H4 (cell line): Measurements from ENCODE around the gene NUP205. TPM values are rescaled to one million over a fixed set of nuclear protein-coding genes. Genes with fewer than 3 reads are reported as not detected.
A peak's percentile ranks its signal among the peaks of the same experiment; 100 is the strongest.

Experiments
- DNase-seq: peaks from one replicate; pipeline ENCODE4 v3.0.0-alpha.2; 2015; ENCODE audit warnings: low spot score
- total RNA-seq: library from RNA; depleted of rRNA; stranded (reverse); fragments of >200 nt; shearing (Covaris generic); gene quantifications from 2 replicates; pipeline ENCODE4 v1.2.3, GENCODE V29; 2014

The NUP205 gene
- total RNA-seq, 1 experiment from 2014 or later, result 113 TPM

DNA sequence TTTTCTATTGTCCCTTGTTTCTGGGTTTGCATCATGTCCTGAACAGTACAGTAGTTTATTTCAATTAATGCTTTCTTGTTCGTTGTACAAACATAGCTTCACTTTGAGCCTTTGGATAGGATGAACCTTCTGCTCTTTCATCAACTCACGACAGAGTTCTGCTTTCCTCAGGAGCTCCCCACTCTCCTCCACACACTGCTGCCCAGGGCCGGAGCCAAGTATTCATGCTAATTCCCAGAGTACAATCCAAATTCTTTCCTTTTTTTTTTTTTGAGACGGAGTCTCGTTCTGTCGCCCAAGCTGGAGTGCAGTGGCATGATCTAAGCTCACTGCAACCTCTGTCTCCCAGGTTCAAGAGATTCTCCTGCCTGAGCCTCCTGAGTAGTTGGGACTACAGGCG is 7.5 kb upstream of the NUP205 start:
- DNase-seq, result no peak

- no peak for DNase-seq
Observed at GRCh38 chr7:135552148-135552547, 5.6 kb upstream of the NUP205 start.

GRCh38 chr7:135553346-135553745 is 4.4 kb upstream of the NUP205 start:
- DNase-seq, result no peak

DNA sequence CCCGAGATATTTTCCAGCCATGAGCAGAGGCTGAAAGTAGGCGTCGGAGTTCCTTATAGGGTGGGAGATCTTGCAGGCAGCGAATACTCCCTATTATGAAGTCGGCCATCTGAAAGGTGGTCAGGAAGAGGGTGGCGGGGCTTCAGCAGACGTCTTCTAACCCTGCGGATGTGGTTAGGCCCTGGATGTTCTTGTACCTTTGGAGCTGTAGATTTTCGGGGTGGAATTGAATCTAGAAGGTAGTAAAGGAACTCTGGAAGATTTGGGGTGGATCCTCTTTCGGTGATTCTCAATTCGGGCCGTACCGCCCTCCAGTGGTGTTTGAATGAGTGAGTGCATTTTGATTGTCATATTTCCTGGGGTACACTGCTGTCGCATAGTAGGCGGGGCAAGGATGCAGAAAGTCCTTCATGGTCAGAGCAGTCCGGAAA is 635 bp downstream of the NUP205 start:
- peak; percentile 73 for DNase-seq

DNA sequence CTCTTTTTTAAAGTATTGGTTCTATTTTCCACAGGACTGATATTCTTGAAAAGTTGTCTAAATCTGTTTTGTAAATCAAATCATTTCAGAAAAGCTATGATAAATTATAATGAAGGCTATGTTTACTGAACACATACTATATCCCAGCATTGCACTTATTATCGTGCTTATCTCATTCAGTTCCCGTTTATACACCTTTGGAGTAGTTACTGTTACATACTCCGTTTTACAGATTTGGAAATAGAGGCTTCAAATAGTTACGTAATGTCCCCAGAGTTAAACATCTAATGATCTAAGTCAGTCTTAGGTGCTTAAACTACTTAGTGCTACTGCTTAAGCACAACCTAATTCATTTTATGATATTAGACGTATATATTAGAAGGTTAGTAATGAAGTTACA is 1.2 kb downstream of the NUP205 start:
- DNase-seq, result no peak

GRCh38 chr7:135560631-135561030 is 2.9 kb downstream of the NUP205 start:
- DNase-seq, result no peak

DNA sequence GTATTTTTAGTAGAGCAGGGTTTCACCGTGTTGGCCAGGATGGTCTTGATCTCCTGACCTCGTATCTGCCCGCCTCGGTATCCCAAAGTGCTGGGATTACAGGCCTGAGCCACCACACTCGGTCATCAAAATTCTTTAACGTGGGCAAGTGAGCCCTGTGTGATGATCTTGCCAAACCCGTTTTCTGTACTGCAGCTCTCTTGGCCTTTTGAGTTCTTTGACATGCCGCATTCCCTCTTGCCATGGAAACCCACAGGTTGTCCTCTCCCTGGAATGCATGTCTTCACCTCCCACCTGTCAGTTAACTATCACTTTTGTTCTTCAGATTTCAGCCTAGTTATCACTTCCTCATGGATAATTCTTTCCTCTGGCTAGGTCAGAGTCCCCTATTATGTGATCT is 5.0 kb downstream of the NUP205 start:
- no peak for DNase-seq

GRCh38 chr7:135571834-135572233 is 14.1 kb downstream of the NUP205 start:
- DNase-seq, result no peak

DNA sequence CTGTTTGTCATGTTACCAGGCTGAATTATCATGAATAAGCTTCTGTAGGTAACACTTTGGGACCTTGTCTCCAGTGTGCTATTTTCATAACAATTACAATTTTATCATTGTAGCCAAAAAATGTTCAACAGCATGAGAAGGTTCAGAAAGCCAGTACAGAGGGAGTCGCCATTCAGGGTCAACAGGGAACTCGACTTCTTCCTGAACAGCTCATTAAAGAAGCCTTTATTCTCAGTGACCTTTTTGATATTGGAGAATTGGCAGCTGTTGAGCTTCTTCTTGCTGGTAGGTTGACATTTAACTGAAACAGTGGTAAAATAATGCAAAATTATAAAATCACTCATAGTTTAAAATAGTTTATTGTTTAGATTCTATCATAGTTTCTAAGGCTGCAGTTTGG is 15.8 kb downstream of the NUP205 start:
- no peak for DNase-seq

- DNase-seq, result no peak
Observed at GRCh38 chr7:135575296-135575695, 17.6 kb downstream of the NUP205 start.

DNA sequence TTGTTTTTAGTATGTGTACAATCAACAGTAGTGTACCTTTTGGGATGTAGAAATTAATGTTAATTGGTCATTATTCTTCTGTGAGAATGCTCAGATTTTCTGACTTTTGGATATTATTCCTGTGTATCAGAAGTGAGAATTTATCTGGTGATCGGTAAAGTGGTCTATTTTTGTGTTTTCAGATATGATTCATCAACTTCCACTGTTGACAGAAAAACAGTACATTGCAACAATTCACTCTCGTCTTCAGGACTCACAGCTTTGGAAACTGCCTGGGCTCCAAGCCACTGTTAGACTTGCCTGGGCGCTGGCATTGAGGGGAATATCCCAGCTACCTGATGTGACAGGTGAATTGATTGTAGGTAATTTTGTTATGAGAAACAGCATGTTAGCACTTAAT is 20.9 kb downstream of the NUP205 start:
- no peak for DNase-seq

- DNase-seq, result no peak
Observed at GRCh38 chr7:135584362-135585353, 26.9 kb downstream of the NUP205 start.

GRCh38 chr7:135597181-135597925 is 39.6 kb downstream of the NUP205 start:
- no peak for DNase-seq

GRCh38 chr7:135597926-135598305 is 40.2 kb downstream of the NUP205 start:
- no peak for DNase-seq

- no peak for DNase-seq
Observed at GRCh38 chr7:135599471-135599870, 41.8 kb downstream of the NUP205 start.

DNA sequence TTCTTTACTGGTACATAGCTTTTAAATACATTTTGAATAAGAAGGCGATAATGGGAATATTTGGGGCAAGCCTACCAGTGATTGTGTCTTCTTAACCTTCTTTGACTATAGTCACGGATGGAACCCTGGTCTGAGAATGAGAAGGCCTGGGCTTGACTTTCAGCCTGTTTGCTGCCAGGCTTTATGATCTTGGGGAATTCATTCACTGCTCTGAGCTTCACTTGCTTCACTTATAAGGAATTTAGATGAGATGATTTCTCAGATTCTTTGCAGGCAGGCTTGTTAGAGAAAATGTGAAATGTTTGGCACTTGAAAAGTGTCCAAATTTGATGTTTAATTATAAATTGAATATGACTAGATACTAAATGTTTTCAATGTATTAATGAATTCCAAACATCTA is 42.5 kb downstream of the NUP205 start:
- DNase-seq, result no peak

DNA sequence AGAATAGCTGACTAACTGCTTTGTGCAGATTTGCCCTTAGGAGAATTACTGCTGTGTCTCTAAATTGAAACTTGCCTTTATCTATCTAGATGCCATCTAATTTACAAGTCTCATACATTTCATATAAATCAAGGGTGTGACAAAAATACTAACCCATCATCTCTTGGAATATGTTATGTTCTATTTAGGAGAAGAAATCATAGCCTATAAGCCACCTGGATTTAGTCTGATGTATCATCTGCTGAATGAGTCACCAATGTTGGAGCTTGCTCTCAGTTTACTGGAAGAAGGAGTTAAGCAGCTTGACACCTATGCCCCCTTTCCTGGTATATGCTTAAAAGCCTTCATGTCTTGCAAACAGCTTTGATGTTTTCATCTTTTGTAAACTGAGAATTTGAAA is 43.5 kb downstream of the NUP205 start:
- no peak for DNase-seq

DNA sequence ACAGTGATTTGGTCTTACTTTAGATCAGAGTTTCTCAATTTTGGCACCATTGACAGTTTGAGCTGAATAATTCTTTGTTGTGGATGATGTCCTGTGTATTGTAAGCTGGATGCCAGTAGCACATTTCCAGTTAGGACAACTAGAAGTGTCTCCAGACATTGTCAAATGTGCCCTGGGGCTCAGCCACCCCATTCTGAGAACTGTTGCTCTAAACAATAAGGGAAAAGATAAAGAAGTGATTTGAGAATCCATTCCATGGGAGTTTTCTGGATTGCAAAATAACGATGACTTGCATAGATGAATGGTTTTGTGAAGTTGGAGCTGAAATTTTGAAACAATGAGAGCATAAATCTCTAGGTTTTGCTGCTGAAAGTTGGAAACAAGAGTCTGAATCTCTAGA is 44.6 kb downstream of the NUP205 start:
- DNase-seq, result no peak

- DNase-seq, result no peak
Observed at GRCh38 chr7:135616136-135616535, 58.4 kb downstream of the NUP205 start.

- no peak for DNase-seq
Observed at GRCh38 chr7:135617781-135618180, 60.1 kb downstream of the NUP205 start.

DNA sequence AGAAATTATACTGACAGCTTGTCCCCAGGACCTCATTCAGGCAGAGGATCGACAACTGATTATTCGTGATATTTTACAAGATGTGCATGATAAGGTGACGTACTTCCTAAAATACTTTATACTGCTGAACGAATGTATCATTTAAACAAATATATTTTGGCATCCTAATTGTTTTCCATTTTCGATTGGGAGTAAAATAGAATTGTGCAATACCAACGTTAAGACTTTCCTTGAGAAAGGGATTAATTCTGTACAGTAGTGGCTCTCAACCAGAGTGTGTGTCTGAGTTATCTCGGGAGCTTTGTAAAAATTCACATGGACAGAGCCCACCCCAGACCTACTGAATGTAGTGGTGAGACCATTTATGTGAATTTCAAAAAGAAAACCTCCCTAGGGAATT is 60.8 kb downstream of the NUP205 start:
- DNase-seq, result no peak

- no peak for DNase-seq
Observed at GRCh38 chr7:135620447-135620846, 62.7 kb downstream of the NUP205 start.
